Mesendoderm (in vitro differentiated cells): ENCODE data around the gene TMEM132D.

ENCODE experiments used
- DNase-seq: peaks from one replicate; pipeline ENCODE4 v3.0.0; 2013
- H2AK5ac ChIP-seq: 2 replicates; pipeline ENCODE4 v1.6.1; 2013; ENCODE audit warnings: low read length, inconsistent platforms
- H2BK120ac ChIP-seq: 2 replicates; pipeline ENCODE4 v1.6.1; 2013; ENCODE audit warnings: low read depth, mild to moderate bottlenecking, low read length, moderate library complexity, mixed read lengths
- H2BK15ac ChIP-seq: replicated peaks from 2 replicates; pipeline ENCODE4 v1.6.1; 2013; ENCODE audit warnings: low read depth, mild to moderate bottlenecking, moderate library complexity
- H2BK5ac ChIP-seq: 2 replicates; pipeline ENCODE4 v1.6.1; 2013; ENCODE audit warnings: low read length, inconsistent platforms
- H3K18ac ChIP-seq: 2 replicates; pipeline ENCODE4 v1.6.1; 2013; ENCODE audit warnings: mild to moderate bottlenecking, low read length, mixed read lengths
- H3K23ac ChIP-seq: one replicate; pipeline ENCODE4 v1.6.1; 2013; ENCODE audit warnings: low read length
- H3K27ac ChIP-seq: 2 replicates; pipeline ENCODE4 v1.5.1; 2013; ENCODE audit warnings: low read depth, mild to moderate bottlenecking, inconsistent platforms, low read length, moderate library complexity
- H3K27me3 ChIP-seq: 2 replicates; pipeline ENCODE4 v1.6.1; 2013; ENCODE audit warnings: low read length, control low read depth, mild to moderate bottlenecking, inconsistent platforms; ENCODE audit not compliant: insufficient read depth, poor library complexity
- H3K36me3 ChIP-seq: 2 replicates; pipeline ENCODE4 v1.6.1; 2013; ENCODE audit warnings: low read length, inconsistent platforms; ENCODE audit not compliant: control insufficient read depth, insufficient read depth
- H3K4ac ChIP-seq: one replicate; pipeline ENCODE4 v1.6.1; 2013; ENCODE audit warnings: low read depth, mild to moderate bottlenecking, low read length, moderate library complexity
- H3K4me1 ChIP-seq: 2 replicates; pipeline ENCODE4 v1.6.1; 2013; ENCODE audit warnings: low read depth, low read length, inconsistent platforms; ENCODE audit not compliant: control insufficient read depth
- H3K4me2 ChIP-seq: 2 replicates; pipeline ENCODE4 v1.6.1; 2013; ENCODE audit warnings: low read length
- H3K4me3 ChIP-seq: 2 replicates; pipeline ENCODE4 v1.5.1; 2013; ENCODE audit warnings: mild to moderate bottlenecking, low read length
- H3K56ac ChIP-seq: one replicate; pipeline ENCODE4 v1.6.1; 2013; ENCODE audit warnings: low read length
- H3K79me1 ChIP-seq: 2 replicates; pipeline ENCODE4 v1.6.1; 2013; ENCODE audit warnings: low read length, inconsistent platforms
- H3K79me2 ChIP-seq: 2 replicates; pipeline ENCODE4 v1.6.1; 2013; ENCODE audit warnings: mild to moderate bottlenecking, low read length; ENCODE audit not compliant: control insufficient read depth, insufficient read depth
- H3K9ac ChIP-seq: 2 replicates; pipeline ENCODE4 v1.6.1; 2013; ENCODE audit warnings: low read length, inconsistent platforms
- H4K5ac ChIP-seq: one replicate; pipeline ENCODE4 v1.6.1; 2013; ENCODE audit warnings: low read length
- H4K8ac ChIP-seq: one replicate; pipeline ENCODE4 v1.6.1; 2013; ENCODE audit warnings: low read depth, mild to moderate bottlenecking, control low read depth, low read length, moderate library complexity
- WGBS: extraction: QIAGEN DNeasy Blood & Tissue Kit; methylation state at CpG from one replicate; pipeline ENCODE4 v1.1.7; 2013; ENCODE audit warnings: low lambda C conversion rate, missing lambda C conversion rate; ENCODE audit not compliant: insufficient coverage; ENCODE audit errors: extremely low coverage; 5-methylcytosine and 5-hydroxymethylcytosine counted together

Gene TMEM132D

GRCh38 chr12:129821964-129822363 is 81.9 kb downstream of the TMEM132D start:
- no peak overlapping the region for H2BK5ac ChIP-seq
- H3K4ac ChIP-seq = no peak overlapping the region
- H3K9ac ChIP-seq = no peak overlapping the region
- H2AK5ac ChIP-seq = no peak overlapping the region
- no peaks in the 10 kb centered on the region for H3K27me3 ChIP-seq
- H3K18ac ChIP-seq = no peak overlapping the region
- no peak overlapping the region for H3K27ac ChIP-seq
- H3K4me1 ChIP-seq = no peaks in the 10 kb centered on the region
- DNase-seq = no peak
- no CpG with 5 or more reads among the region's 5 CpGs for WGBS
- no peak overlapping the region for H2BK120ac ChIP-seq
- H4K8ac ChIP-seq = no peak overlapping the region
- no peak overlapping the region for H3K4me2 ChIP-seq
- no peaks in the 10 kb centered on the region for H3K79me2 ChIP-seq
- no peak overlapping the region for H3K23ac ChIP-seq
- H2BK15ac ChIP-seq = no peak overlapping the region
- no peak overlapping the region for H3K4me3 ChIP-seq
- H3K79me1 ChIP-seq = peaks cover 4% of the 10 kb centered on the region
- H3K56ac ChIP-seq = no peak overlapping the region
- no peak overlapping the region for H4K5ac ChIP-seq
- H3K36me3 ChIP-seq = no peaks in the 10 kb centered on the region

- WGBS = no CpG with 5 or more reads among the region's 12 CpGs
- Histone ChIP-seq H3K79me2 (no peaks in the 10 kb centered on the region), H3K4me3 (no peak overlapping the region), H3K4ac (no peak overlapping the region), H3K9ac (no peak overlapping the region), H3K27me3 (no peaks in the 10 kb centered on the region), H4K5ac (no peak overlapping the region), H2BK15ac (no peak overlapping the region), H3K36me3 (no peaks in the 10 kb centered on the region), H3K4me2 (no peak overlapping the region), H3K56ac (no peak overlapping the region), H3K27ac (no peak overlapping the region), H2BK5ac (no peak overlapping the region), H4K8ac (no peak overlapping the region), H3K23ac (no peak overlapping the region), H2BK120ac (no peak overlapping the region), H3K18ac (no peak overlapping the region), H3K79me1 (peaks cover 4% of the 10 kb centered on the region), H2AK5ac (no peak overlapping the region), H3K4me1 (no peaks in the 10 kb centered on the region)
- DNase-seq = no peak
These were observed 84.4 kb downstream of the TMEM132D start for GRCh38 chr12:129819391-129819790.

GRCh38 chr12:129815846-129816245 is 88.0 kb downstream of the TMEM132D start:
- Histone ChIP-seq H3K9ac (no peak overlapping the region), H2BK120ac (no peak overlapping the region), H2AK5ac (no peak overlapping the region), H3K79me2 (no peaks in the 10 kb centered on the region), H3K18ac (no peak overlapping the region), H4K8ac (no peak overlapping the region), H3K27me3 (no peaks in the 10 kb centered on the region), H2BK15ac (no peak overlapping the region), H3K56ac (no peak overlapping the region), H3K36me3 (no peaks in the 10 kb centered on the region), H3K27ac (no peak overlapping the region), H3K4me2 (no peak overlapping the region), H3K4me3 (no peak overlapping the region), H3K4me1 (no peaks in the 10 kb centered on the region), H2BK5ac (no peak overlapping the region), H3K4ac (no peak overlapping the region), H3K23ac (no peak overlapping the region), H4K5ac (no peak overlapping the region), H3K79me1 (peaks cover 4% of the 10 kb centered on the region)
- DNase-seq = no peak
- WGBS = no CpG with 5 or more reads among the region's 8 CpGs

GRCh38 chr12:129811963-129812362 is 91.9 kb downstream of the TMEM132D start:
- no peaks in the 10 kb centered on the region for H3K79me1 ChIP-seq
- H3K56ac ChIP-seq = no peak overlapping the region
- no peak overlapping the region for H2AK5ac ChIP-seq
- no peak overlapping the region for H3K4ac ChIP-seq
- no peaks in the 10 kb centered on the region for H3K79me2 ChIP-seq
- no peak overlapping the region for H3K23ac ChIP-seq
- WGBS = no CpG with 5 or more reads among the region's 7 CpGs
- no peak overlapping the region for H2BK5ac ChIP-seq
- H3K4me3 ChIP-seq = no peak overlapping the region
- no peaks in the 10 kb centered on the region for H3K4me1 ChIP-seq
- H3K18ac ChIP-seq = no peak overlapping the region
- peak; percentile 63 for DNase-seq
- no peak overlapping the region for H4K8ac ChIP-seq
- no peak overlapping the region for H2BK120ac ChIP-seq
- no peak overlapping the region for H4K5ac ChIP-seq
- H3K27ac ChIP-seq = no peak overlapping the region
- H3K9ac ChIP-seq = no peak overlapping the region
- no peaks in the 10 kb centered on the region for H3K36me3 ChIP-seq
- no peak overlapping the region for H3K4me2 ChIP-seq
- H3K27me3 ChIP-seq = no peaks in the 10 kb centered on the region
- no peak overlapping the region for H2BK15ac ChIP-seq

- no peak overlapping the region for H3K4me2 ChIP-seq
- H2AK5ac ChIP-seq = no peak overlapping the region
- H2BK120ac ChIP-seq = no peak overlapping the region
- no peak overlapping the region for H3K4ac ChIP-seq
- no peak overlapping the region for H4K5ac ChIP-seq
- H2BK15ac ChIP-seq = no peak overlapping the region
- WGBS = no CpG with 5 or more reads among the region's 11 CpGs
- H3K27ac ChIP-seq = no peak overlapping the region
- H4K8ac ChIP-seq = no peak overlapping the region
- no peak overlapping the region for H3K23ac ChIP-seq
- no peak for DNase-seq
- H3K4me3 ChIP-seq = no peak overlapping the region
- no peak overlapping the region for H3K56ac ChIP-seq
- H3K79me1 ChIP-seq = no peaks in the 10 kb centered on the region
- no peak overlapping the region for H3K9ac ChIP-seq
- no peak overlapping the region for H3K18ac ChIP-seq
- no peaks in the 10 kb centered on the region for H3K79me2 ChIP-seq
- H3K27me3 ChIP-seq = no peaks in the 10 kb centered on the region
- H2BK5ac ChIP-seq = no peak overlapping the region
- H3K36me3 ChIP-seq = no peaks in the 10 kb centered on the region
- no peaks in the 10 kb centered on the region for H3K4me1 ChIP-seq
These were observed 96.7 kb downstream of the TMEM132D start for GRCh38 chr12:129807136-129807535.

GRCh38 chr12:129791396-129791795 is 112.4 kb downstream of the TMEM132D start:
- H2BK120ac ChIP-seq = no peak overlapping the region
- H3K79me1 ChIP-seq = no peaks in the 10 kb centered on the region
- peaks cover 2% of the 10 kb centered on the region for H3K4me1 ChIP-seq
- no peak overlapping the region for H2BK5ac ChIP-seq
- H4K8ac ChIP-seq = no peak overlapping the region
- no CpG with 5 or more reads among the region's 5 CpGs for WGBS
- H4K5ac ChIP-seq = no peak overlapping the region
- no peaks in the 10 kb centered on the region for H3K36me3 ChIP-seq
- no peak overlapping the region for H3K4me2 ChIP-seq
- no peak overlapping the region for H3K4ac ChIP-seq
- no peak overlapping the region for H2AK5ac ChIP-seq
- H3K9ac ChIP-seq = no peak overlapping the region
- no peak overlapping the region for H3K27ac ChIP-seq
- no peak for DNase-seq
- no peak overlapping the region for H2BK15ac ChIP-seq
- no peaks in the 10 kb centered on the region for H3K79me2 ChIP-seq
- no peak overlapping the region for H3K4me3 ChIP-seq
- no peak overlapping the region for H3K56ac ChIP-seq
- H3K18ac ChIP-seq = no peak overlapping the region
- H3K27me3 ChIP-seq = no peaks in the 10 kb centered on the region
- no peak overlapping the region for H3K23ac ChIP-seq
